Measurements from ENCODE around the gene STK36.

STK36 gene

DNA sequence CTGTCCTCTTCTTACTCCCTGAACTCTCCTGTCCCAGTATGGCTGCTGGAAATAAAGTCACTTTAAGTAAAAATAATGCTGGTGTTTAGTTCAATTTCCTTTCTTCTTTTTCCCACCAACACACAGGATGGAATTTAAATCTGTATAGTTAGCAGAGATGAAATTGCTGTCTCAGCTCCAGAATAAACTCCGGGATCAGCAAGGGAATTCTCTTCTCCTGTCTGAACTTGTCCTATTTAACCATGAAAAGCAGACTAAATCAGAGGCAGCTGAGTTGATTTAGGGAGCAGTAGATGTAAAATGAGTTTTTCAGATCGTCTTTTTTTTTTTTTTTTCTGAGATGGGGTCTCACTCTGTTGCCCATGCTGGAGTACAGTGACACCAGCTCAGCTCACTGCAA, 64.6 kb downstream of the STK36 start:
- DNase-seq = no peak
- Mint-ChIP-seq H3K9me3 (no peaks in the 10 kb centered on the region), H3K4me3 (no peak overlapping the region), H3K36me3 (ENCODE audit: low read depth) (peaks cover 32% of the 10 kb centered on the region), H3K27ac (no peak overlapping the region), H3K27me3 (no peaks in the 10 kb centered on the region), H3K4me1 (peaks cover 15% of the 10 kb centered on the region)
- ATAC-seq = no peak

DNA sequence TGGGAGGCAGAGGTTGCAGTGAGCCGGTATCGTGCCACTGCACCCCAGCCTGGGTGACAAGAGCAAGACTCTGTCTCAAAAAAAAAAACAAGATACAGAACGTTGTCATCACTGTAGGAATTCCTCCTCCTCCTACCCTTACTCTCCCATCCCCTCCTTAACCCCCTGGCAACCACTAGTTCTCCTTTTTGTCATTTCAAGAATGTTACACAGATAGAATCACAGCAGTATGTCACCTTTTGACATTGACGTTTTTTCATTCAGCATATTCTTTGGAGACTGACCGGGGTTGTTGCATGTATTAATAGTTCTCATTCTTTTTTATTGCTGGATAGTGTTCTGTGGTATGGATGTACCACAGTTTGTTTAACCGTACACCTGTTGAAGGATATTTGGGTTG, 71.2 kb downstream of the STK36 start:
- no peaks in the 10 kb centered on the region for H3K9me3 Mint-ChIP-seq
- DNase-seq = no peak
- no peak overlapping the region for H3K27ac Mint-ChIP-seq
- H3K4me1 Mint-ChIP-seq = peaks cover 20% of the 10 kb centered on the region
- no peak overlapping the region for H3K4me3 Mint-ChIP-seq
- no peaks in the 10 kb centered on the region for H3K27me3 Mint-ChIP-seq
- peak; percentile 52 for ATAC-seq
- peaks cover 48% of the 10 kb centered on the region for H3K36me3 Mint-ChIP-seq (ENCODE audit: low read depth)

DNA sequence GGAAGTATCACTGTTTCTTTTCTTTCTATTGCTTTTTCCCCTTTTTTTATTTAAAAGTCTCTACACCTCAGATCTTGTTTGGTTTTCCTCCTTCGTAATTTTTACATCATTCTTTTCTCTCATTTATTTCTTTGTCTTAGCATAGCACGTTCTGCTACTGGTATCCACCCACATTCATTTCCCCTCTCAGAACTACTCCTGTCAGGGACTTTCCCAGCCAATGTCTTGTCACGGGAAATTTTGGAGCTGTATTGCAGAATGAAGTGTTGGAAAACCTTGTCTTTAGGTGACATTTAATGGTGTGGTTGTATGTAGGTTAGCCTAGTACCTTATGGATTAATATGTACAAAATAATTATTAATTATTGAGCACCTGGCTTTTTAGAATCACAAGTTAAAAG, 72.7 kb downstream of the STK36 start:
- peak; percentile 56 for ATAC-seq
- H3K27me3 Mint-ChIP-seq = no peaks in the 10 kb centered on the region
- H3K36me3 Mint-ChIP-seq (ENCODE audit: low read depth) = peaks cover 50% of the 10 kb centered on the region
- DNase-seq = no peak
- H3K9me3 Mint-ChIP-seq = no peaks in the 10 kb centered on the region
- peak overlapping the region; percentile 26 for H3K27ac Mint-ChIP-seq
- no peak overlapping the region for H3K4me3 Mint-ChIP-seq
- H3K4me1 Mint-ChIP-seq = peaks cover 20% of the 10 kb centered on the region

DNA sequence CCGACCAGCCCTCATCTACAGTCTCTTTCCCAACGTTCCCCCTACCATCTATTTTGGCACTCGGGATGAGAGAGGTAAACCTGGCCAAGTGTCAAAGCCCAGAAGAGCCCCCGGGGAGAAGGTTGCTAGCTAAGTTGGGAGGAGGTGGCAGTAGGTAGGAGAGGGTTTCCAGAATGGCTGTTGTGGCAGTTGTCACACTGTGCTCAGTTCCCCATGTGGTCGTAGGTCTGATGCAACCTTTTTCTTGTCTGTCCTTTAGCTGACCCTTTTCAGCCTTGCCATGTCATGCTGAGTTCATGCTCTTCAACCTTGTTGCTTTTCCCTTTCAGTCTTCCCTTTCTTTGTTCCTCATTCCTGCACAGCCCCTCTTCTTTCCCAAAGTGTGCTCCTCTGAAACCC, 73.3 kb downstream of the STK36 start:
- H3K9me3 Mint-ChIP-seq = no peaks in the 10 kb centered on the region
- DNase-seq (no peak), ATAC-seq (no peak)
- H3K36me3 Mint-ChIP-seq (ENCODE audit: low read depth) = peaks cover 51% of the 10 kb centered on the region
- no peaks in the 10 kb centered on the region for H3K27me3 Mint-ChIP-seq
- H3K4me1 Mint-ChIP-seq = peaks cover 20% of the 10 kb centered on the region
- no peak overlapping the region for H3K4me3 Mint-ChIP-seq
- H3K27ac Mint-ChIP-seq = peak overlapping the region; percentile 79

DNA sequence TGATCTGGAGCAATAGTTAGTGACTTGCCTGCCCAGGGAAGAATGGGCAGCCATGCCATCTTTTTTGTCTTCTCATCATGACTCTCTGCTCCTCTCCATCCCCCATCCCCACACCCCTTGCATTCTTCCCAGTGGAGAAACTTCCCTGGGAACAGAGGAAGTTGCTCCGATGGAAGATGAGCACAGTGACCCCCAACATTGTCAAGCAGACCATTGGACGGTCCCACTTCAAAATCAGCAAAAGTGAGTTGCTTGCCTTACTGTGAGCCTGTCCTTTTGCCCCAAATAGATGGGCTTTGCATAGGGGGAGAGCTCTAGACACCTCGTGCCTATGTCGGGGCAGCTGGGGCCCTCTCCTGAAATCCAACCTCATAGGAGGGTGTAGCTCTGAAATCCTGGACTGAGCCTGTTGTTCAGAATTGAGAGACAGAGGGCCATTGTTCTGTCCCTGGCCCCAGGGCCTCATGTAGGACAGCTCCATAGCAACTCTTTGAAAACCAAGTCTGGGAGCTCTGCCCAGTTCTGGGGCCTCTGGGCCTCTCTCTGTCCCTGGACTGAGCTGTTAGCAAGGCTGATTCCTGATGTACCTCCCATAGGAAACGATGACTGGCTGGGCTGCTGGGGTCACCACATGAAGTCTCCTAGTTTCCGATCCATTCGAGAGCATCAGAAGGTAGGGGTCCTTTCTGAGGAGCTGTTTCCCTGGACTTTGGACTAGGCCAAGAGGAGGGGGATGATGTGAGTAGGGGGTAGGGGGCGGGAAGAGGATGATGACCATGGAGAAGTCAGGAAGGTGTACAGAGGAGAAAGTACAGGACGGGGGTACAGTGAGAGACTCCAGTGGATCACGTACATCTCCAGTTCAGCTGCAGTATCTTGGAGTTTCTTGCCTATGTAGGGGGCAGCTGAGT, 73.9 kb downstream of the STK36 start:
- Mint-ChIP-seq H3K4me1 (peaks cover 20% of the 10 kb centered on the region), H3K4me3 (no peak overlapping the region), H3K36me3 (ENCODE audit: low read depth) (peaks cover 51% of the 10 kb centered on the region), H3K27me3 (no peaks in the 10 kb centered on the region), H3K9me3 (no peaks in the 10 kb centered on the region), H3K27ac (peak overlapping the region; percentile 79)
- no peak for ATAC-seq
- DNase-seq = no peak

DNA sequence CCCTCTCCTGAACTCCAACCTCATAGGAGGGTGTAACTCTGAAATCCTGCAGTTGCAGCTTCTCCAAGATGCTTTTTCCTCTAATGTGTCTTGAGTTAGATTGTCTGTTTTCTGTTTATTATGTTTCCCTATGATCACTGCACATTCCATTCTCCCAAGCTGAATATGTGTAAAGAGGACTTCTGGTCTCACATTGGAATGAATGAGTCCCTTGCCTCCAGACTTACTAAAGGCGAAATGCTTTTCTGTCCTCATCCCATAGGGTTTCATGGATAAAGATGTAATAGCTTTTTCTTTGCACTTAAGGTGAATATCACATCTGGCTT, 74.5 kb downstream of the STK36 start:
- ATAC-seq (no peak), DNase-seq (no peak)
- Mint-ChIP-seq H3K36me3 (ENCODE audit: low read depth) (peaks cover 54% of the 10 kb centered on the region), H3K27ac (no peak overlapping the region), H3K4me3 (no peak overlapping the region), H3K27me3 (no peaks in the 10 kb centered on the region), H3K4me1 (peaks cover 20% of the 10 kb centered on the region), H3K9me3 (no peaks in the 10 kb centered on the region)

DNA sequence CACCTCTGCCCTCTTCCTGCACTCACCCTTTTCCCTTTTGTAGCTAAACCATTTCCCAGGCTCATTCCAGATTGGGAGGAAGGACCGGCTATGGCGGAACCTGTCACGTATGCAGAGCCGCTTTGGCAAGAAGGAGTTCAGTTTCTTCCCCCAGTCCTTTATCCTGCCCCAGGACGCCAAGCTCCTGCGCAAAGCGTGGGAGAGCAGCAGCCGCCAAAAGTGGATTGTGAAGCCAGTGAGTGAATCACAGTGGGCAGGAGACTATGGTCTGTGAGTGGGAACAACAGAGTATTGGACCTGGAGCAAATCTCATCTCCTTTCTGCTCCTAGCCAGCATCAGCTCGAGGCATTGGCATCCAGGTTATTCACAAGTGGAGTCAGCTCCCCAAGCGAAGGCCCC, 75.1 kb downstream of the STK36 start:
- H3K36me3 Mint-ChIP-seq (ENCODE audit: low read depth) = peaks cover 56% of the 10 kb centered on the region
- H3K4me3 Mint-ChIP-seq = no peak overlapping the region
- no peaks in the 10 kb centered on the region for H3K9me3 Mint-ChIP-seq
- ATAC-seq = no peak
- DNase-seq = no peak
- H3K27me3 Mint-ChIP-seq = no peaks in the 10 kb centered on the region
- no peak overlapping the region for H3K27ac Mint-ChIP-seq
- H3K4me1 Mint-ChIP-seq = peaks cover 20% of the 10 kb centered on the region

DNA sequence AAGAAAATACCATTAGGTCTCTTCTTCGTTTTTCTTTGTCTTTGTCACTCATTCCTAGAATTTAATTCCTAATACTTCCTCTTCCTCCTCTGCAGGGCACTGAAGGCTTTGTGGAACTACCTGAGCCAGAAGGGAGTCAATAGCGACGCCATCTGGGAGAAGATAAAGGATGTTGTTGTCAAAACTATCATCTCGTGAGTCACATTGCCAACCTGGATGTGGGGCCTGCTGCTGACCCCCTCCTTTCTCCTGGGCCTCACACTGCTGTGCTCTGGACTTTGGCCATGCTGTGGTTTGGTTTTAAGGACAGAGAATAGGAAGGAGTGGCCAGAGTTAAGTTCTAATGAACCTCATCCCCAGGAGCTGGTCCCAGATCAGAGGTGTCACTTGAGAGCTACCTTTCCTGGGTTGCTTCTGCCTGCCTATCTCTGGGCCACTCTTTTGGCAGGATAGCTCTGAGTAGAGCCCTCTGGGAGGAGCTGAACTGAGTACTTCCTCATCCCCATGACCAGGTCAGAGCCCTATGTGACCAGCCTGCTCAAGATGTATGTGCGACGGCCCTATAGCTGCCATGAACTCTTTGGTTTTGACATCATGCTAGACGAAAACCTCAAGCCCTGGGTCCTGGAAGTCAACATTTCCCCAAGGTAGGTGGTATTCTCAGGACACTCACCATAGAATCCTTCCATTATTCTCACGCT, 77.0 kb downstream of the STK36 start:
- no peak for ATAC-seq
- no peak overlapping the region for H3K27ac Mint-ChIP-seq
- H3K27me3 Mint-ChIP-seq = no peaks in the 10 kb centered on the region
- no peaks in the 10 kb centered on the region for H3K9me3 Mint-ChIP-seq
- DNase-seq = no peak
- H3K36me3 Mint-ChIP-seq (ENCODE audit: low read depth) = peaks cover 66% of the 10 kb centered on the region
- peaks cover 14% of the 10 kb centered on the region for H3K4me1 Mint-ChIP-seq
- H3K4me3 Mint-ChIP-seq = no peak overlapping the region
